Panc1 (cell line): ENCODE results near the gene FMR1. TPM values are rescaled to one million over a fixed set of nuclear protein-coding genes. Genes with fewer than 3 reads are reported as not detected.

ENCODE experiments used
- ATAC-seq: fragments of 200-7000 bp; cut with Tn5 transposase; 2 replicates; pipeline ENCODE4 v1.9.1; 2020; ENCODE audit warnings: mild to moderate bottlenecking, moderate library complexity
- BruUV-seq: library from RNA; stranded (reverse); fragments of 400-500 nt; replicated peaks from 2 replicates; lab custom pipeline; 2021; lab: Mats Ljungman, UMichigan
- CTCF ChIA-PET: fragments of 300-600 bp; sonication (Branson Sonifier 250); formaldehyde crosslinking; loops from one replicate; lab custom pipeline; 2022; ENCODE audit warnings: antibody characterized with exemption; lab: Charles Lee
- POLR2A ChIA-PET: fragments of 300-600 bp; sonication (Branson Sonifier 250); formaldehyde crosslinking; loops from one replicate; lab custom pipeline; 2022; ENCODE audit warnings: antibody characterized with exemption; lab: Charles Lee
- DNase-seq: peaks from one replicate; pipeline ENCODE4 v3.0.0-alpha.2; 2010; ENCODE audit warnings: low read depth, low spot score
- H3K27ac ChIP-seq: 2 replicates; pipeline ENCODE4 v1.5.1; 2011; ENCODE audit warnings: mild to moderate bottlenecking, low read length, inconsistent platforms
- H3K27me3 ChIP-seq: fragments of 200-500 bp; sonication (Bioruptor generic); 2 replicates; pipeline ENCODE4 v1.6.0; 2014; ENCODE audit warnings: low read length, inconsistent platforms; ENCODE audit not compliant: control insufficient read depth, insufficient read depth
- H3K36me3 ChIP-seq: fragments of 200-500 bp; sonication (Bioruptor generic); 2 replicates; pipeline ENCODE4 v1.5.1; 2014; ENCODE audit warnings: inconsistent platforms, mild to moderate bottlenecking, low read length, moderate library complexity; ENCODE audit not compliant: control insufficient read depth, insufficient read depth
- H3K4me1 ChIP-seq: 2 replicates; pipeline ENCODE4 v1.5.1; 2011; ENCODE audit warnings: inconsistent platforms, mild to moderate bottlenecking, low read length, moderate library complexity; ENCODE audit not compliant: control insufficient read depth, insufficient read depth
- H3K4me3 ChIP-seq, 2 experiments: 2 replicates each; pipeline ENCODE4 v1.5.1; 2011 to 2012; ENCODE audit warnings: low read depth in 2 of 2, low read length in 2 of 2, mild to moderate bottlenecking in 2 of 2, inconsistent platforms in 1 of 2, moderate library complexity in 1 of 2
- H3K9me3 ChIP-seq: fragments of 200-500 bp; sonication (Bioruptor generic); 2 replicates; pipeline ENCODE4 v1.5.1; 2014; ENCODE audit warnings: low read depth, mild to moderate bottlenecking, inconsistent platforms, low read length, moderate library complexity; ENCODE audit not compliant: control insufficient read depth, insufficient read depth
- POLR2AphosphoS5 ChIP-seq: IDR thresholded peaks from 2 replicates; pipeline ENCODE4 v1.6.1; 2012; ENCODE audit warnings: mild to moderate bottlenecking, low read depth, low read length, moderate library complexity
- SIN3A ChIP-seq: IDR thresholded peaks from 2 replicates; pipeline ENCODE4 v1.6.1; 2012; ENCODE audit warnings: low read depth, mild to moderate bottlenecking, low read length, moderate library complexity, borderline replicate concordance; ENCODE audit not compliant: insufficient read depth
- TCF7L2 ChIP-seq: IDR thresholded peaks from 2 replicates; pipeline ENCODE4 v1.6.1; 2011; ENCODE audit warnings: mild to moderate bottlenecking, low read depth, low read length, inconsistent platforms
- in situ Hi-C: cut with HindIII; loops from 2 replicates; pipeline ENCODE4 v1.10.0; 2016; ENCODE audit warnings: low sequenced_read_pairs, low pct_unique_long_range_greater_than_20kb
- intact Hi-C: fragments of 100-400 bp; cut with micrococcal nuclease; formaldehyde crosslinking; loops from one replicate; pipeline ENCODE4 v1.10.0; 2022; ENCODE audit not compliant: unreplicated experiment
- total RNA-seq: library from RNA; stranded (reverse); gene quantifications from one replicate; pipeline ENCODE4 v1.2.1, GENCODE V29; 2021; ENCODE audit not compliant: unreplicated experiment
- TF ChIP-seq, protein P1 (sequence below): fragments of 450-650 bp; IDR thresholded peaks from 2 replicates; pipeline ENCODE4 v1.5.1; 2017; ENCODE audit warnings: mild to moderate bottlenecking
- TF ChIP-seq, protein P2 (sequence below), 2 experiments: IDR thresholded peaks; 2 replicates each; pipeline ENCODE4 v1.6.1; 2011 to 2012; ENCODE audit warnings: low read depth in 2 of 2, control low read depth in 1 of 2, low read length in 1 of 2, mild to moderate bottlenecking in 1 of 2, moderate library complexity in 1 of 2; ENCODE audit not compliant: insufficient read depth in 1 of 2

FMR1 gene
- total RNA-seq, 1 experiment from 2014 or later = 68.9 TPM

DNA sequence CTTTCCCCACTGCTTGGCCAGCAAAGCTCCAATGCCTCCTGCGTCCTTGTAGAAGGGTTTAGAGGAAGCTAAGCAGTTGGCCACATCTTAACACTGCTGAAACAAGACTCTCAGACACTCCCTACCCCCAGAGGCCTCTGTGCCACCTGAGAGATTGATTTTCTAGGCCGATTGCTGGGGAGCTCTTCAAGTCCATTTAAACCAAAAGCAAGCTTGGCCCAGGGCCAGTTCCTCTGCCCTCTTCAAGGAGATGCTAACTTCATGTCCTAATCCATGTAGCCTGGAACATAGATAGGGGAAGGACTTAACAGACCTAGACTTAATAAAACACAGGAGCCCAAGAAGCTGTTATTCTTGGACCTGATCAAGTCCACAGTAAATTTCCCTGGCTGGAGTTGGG, 42.3 kb downstream of the FMR1 start:
- ATAC-seq (no peak), DNase-seq (no peak)
- H3K36me3 ChIP-seq = peaks cover 4% of the 10 kb centered on the region; the same call in 1 of the 2 replicates
- no peaks in the 10 kb centered on the region for H3K4me1 ChIP-seq
- in situ Hi-C loops = no loop called here
- TF ChIP-seq POLR2AphosphoS5 = no peak
- TF ChIP-seq, protein P1, sequence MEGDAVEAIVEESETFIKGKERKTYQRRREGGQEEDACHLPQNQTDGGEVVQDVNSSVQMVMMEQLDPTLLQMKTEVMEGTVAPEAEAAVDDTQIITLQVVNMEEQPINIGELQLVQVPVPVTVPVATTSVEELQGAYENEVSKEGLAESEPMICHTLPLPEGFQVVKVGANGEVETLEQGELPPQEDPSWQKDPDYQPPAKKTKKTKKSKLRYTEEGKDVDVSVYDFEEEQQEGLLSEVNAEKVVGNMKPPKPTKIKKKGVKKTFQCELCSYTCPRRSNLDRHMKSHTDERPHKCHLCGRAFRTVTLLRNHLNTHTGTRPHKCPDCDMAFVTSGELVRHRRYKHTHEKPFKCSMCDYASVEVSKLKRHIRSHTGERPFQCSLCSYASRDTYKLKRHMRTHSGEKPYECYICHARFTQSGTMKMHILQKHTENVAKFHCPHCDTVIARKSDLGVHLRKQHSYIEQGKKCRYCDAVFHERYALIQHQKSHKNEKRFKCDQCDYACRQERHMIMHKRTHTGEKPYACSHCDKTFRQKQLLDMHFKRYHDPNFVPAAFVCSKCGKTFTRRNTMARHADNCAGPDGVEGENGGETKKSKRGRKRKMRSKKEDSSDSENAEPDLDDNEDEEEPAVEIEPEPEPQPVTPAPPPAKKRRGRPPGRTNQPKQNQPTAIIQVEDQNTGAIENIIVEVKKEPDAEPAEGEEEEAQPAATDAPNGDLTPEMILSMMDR = no peak
- TF ChIP-seq TCF7L2 = no peak
- TF ChIP-seq SIN3A = no peak
- TF ChIP-seq, protein P2, sequence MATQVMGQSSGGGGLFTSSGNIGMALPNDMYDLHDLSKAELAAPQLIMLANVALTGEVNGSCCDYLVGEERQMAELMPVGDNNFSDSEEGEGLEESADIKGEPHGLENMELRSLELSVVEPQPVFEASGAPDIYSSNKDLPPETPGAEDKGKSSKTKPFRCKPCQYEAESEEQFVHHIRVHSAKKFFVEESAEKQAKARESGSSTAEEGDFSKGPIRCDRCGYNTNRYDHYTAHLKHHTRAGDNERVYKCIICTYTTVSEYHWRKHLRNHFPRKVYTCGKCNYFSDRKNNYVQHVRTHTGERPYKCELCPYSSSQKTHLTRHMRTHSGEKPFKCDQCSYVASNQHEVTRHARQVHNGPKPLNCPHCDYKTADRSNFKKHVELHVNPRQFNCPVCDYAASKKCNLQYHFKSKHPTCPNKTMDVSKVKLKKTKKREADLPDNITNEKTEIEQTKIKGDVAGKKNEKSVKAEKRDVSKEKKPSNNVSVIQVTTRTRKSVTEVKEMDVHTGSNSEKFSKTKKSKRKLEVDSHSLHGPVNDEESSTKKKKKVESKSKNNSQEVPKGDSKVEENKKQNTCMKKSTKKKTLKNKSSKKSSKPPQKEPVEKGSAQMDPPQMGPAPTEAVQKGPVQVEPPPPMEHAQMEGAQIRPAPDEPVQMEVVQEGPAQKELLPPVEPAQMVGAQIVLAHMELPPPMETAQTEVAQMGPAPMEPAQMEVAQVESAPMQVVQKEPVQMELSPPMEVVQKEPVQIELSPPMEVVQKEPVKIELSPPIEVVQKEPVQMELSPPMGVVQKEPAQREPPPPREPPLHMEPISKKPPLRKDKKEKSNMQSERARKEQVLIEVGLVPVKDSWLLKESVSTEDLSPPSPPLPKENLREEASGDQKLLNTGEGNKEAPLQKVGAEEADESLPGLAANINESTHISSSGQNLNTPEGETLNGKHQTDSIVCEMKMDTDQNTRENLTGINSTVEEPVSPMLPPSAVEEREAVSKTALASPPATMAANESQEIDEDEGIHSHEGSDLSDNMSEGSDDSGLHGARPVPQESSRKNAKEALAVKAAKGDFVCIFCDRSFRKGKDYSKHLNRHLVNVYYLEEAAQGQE (IDR thresholded peaks at IDR 0.05; ENCODE audit: insufficient read depth in 1 of 2, low read depth in 2 of 2, low read length in 1 of 2) = no peak
- ChIA-PET CTCF (no interaction called here), POLR2A (no interaction called here)
- BruUV-seq = no TSS peak
- H3K27me3 ChIP-seq = no peaks in the 10 kb centered on the region
- no peaks in the 10 kb centered on the region for H3K9me3 ChIP-seq
- H3K4me3 ChIP-seq = no peak overlapping the region
- intact Hi-C loops = no loop called here
- H3K27ac ChIP-seq = no peak overlapping the region

DNA sequence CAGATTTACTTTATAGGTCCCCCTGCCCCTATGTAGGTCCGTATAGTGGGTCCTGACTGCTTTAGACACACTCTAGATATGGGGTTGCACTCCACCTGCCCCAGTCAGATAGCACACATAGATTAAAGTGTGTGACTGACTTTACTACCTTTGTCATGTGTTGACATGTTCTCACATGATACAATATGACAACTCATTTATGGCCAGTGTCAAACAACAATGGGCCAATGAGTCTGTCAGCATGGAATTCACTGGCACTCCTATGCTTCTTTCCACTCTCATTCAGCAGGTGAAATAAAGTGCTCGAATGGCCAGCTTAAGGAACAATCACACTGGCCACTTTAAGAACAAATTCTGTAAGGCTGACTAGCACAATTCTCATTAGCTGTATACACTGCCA, 45.6 kb downstream of the FMR1 start:
- Histone ChIP-seq H3K27ac (no peak overlapping the region), H3K36me3 (no peaks in the 10 kb centered on the region), H3K4me1 (no peaks in the 10 kb centered on the region), H3K9me3 (no peaks in the 10 kb centered on the region), H3K4me3 (no peak overlapping the region), H3K27me3 (no peaks in the 10 kb centered on the region)
- intact Hi-C loops (no loop called here), in situ Hi-C loops (no loop called here)
- no peak for TF ChIP-seq SIN3A
- TF ChIP-seq POLR2AphosphoS5 = no peak
- TF ChIP-seq, protein P1 = no peak
- TF ChIP-seq TCF7L2 = no peak
- TF ChIP-seq, protein P2 (IDR thresholded peaks at IDR 0.05; ENCODE audit: insufficient read depth in 1 of 2, low read depth in 2 of 2, low read length in 1 of 2) = no peak
- ChIA-PET POLR2A (no interaction called here), CTCF (no interaction called here)
- DNase-seq (no peak), ATAC-seq (no peak)
- BruUV-seq = no TSS peak
